Heart left ventricle (tissue), 16 donors: ENCODE data around the gene DCAF11. TPM values are rescaled to one million over a fixed set of nuclear protein-coding genes. Genes with fewer than 3 reads are reported as not detected.

Source experiments
- ATAC-seq, 4 donors: fragments of 200-7000 bp; cut with Tn5 transposase; one replicate each; pipeline ENCODE4 v1.9.1; 2020 to 2022; ENCODE audit warnings: moderate library complexity in 4 of 4, mild to moderate bottlenecking in 3 of 4, moderate number of reproducible peaks in 1 of 4
- DNase-seq, 5 donors: peaks; one replicate each; pipeline ENCODE4 v3.0.0-alpha.2; 2020
- H3K27ac ChIP-seq, 12 donors: fragments of 200-600 bp; sonication (generic) in 4 of 12; one replicate each; pipeline versions ENCODE4 v1.5.0 to v1.8.0; 2016 to 2022; ENCODE audit warnings: mild to moderate bottlenecking in 2 of 12
- H3K27me3 ChIP-seq, 9 donors: fragments of 200-600 bp; sonication (generic) in 2 of 9; one replicate each; pipeline versions ENCODE4 v1.5.1 to v1.8.0; 2016 to 2022; ENCODE audit warnings: mild to moderate bottlenecking in 3 of 9
- H3K36me3 ChIP-seq, 9 donors: fragments of 200-600 bp; sonication (generic) in 2 of 9; one replicate each; pipeline versions ENCODE4 v1.5.0 to v1.8.0; 2018 to 2022; ENCODE audit warnings: mild to moderate bottlenecking in 2 of 9
- H3K4me1 ChIP-seq, 12 donors: fragments of 200-600 bp; sonication (generic) in 4 of 12; one replicate each; pipeline versions ENCODE4 v1.5.0 to v1.8.0; 2016 to 2022; ENCODE audit warnings: mild to moderate bottlenecking in 3 of 12
- H3K4me3 ChIP-seq, 12 donors: fragments of 200-600 bp; sonication (generic) in 4 of 12; one replicate each; pipeline versions ENCODE4 v1.5.0 to v1.8.0; 2017 to 2022; ENCODE audit warnings: mild to moderate bottlenecking in 9 of 12, moderate library complexity in 4 of 12
- H3K9me3 ChIP-seq, 12 donors: fragments of 200-600 bp; sonication (generic) in 4 of 12; one replicate each; pipeline versions ENCODE4 v1.5.0 to v1.8.0; 2016 to 2022; ENCODE audit warnings: mild to moderate bottlenecking in 1 of 12
- POLR2A ChIP-seq, 2 donors: fragments of 450-650 bp; IDR thresholded peaks; one replicate each; pipeline ENCODE4 v1.6.1; 2017; ENCODE audit warnings: antibody characterized with exemption in 2 of 2, mild to moderate bottlenecking in 2 of 2, moderate library complexity in 2 of 2
- WGBS, 4 donors: extraction: QIAGEN DNeasy Blood & Tissue Kit in 2 of 4; methylation state at CpG; one replicate each; pipeline versions ENCODE4 v1.1.5 to v1.1.7; 2013 to 2018; 5-methylcytosine and 5-hydroxymethylcytosine counted together
- intact Hi-C, 10 donors: fragments of 100-400 bp; cut with DNase I; formaldehyde crosslinking; loops; one replicate each; pipeline versions ENCODE4 v1.11.1 to v1.14.2; 2022
- polyA plus RNA-seq, 2 donors: library from polyadenylated mRNA; stranded (reverse); fragments of 200-250 nt; gene quantifications; one replicate each; pipeline ENCODE4 v1.2.3, GENCODE V29; 2013
- total RNA-seq, 9 donors: library from RNA; depleted of rRNA in 2 of 9; stranded (reverse); fragments of >200 nt in 2 of 9; fragmentation: NEBNext Ultra II Directional in 3 of 9; extraction: Animal tissue kit (Norgen Biotek cat#: 25700) in 3 of 9; gene quantifications; one replicate each; pipeline versions ENCODE4 v1.1.0 to v1.2.4, GENCODE V29; 2016 to 2023
- TF ChIP-seq, protein P1 (sequence below), 12 donors: fragments of 200-600 bp; sonication (generic) in 4 of 12; IDR thresholded peaks; one replicate each; pipeline versions ENCODE4 v1.5.0 to v1.8.0; 2018 to 2022; ENCODE audit warnings: antibody characterized with exemption in 12 of 12, mild to moderate bottlenecking in 5 of 12
- donor health status: ischemic (EF 13 %, LVEDD 7.1; RV severe dilation, severe dysfunction).
- donor health status: healthy with polysubstance abuse.
- donor health status: DM: no; HTN: yes; CAD: no.
- donor health status: DM: no; HTN: no; CAD: no.
- donor health status: ischemic (EF 25% LVEDD 6.9; RV normal size, moderate dysfunction).
- donor health status: ischemic (EF 25% LVEDD 5.7; RV mildly dilated, moderate dysfunction).
- donor health status: healthy.
- donor health status: DM: yes; HTN: yes; CAD: no.
- donor health status: ischemic (EF 35%, LVEDD 5.7; RV mildly dilated, moderate dysfunction).
- donor health status: nonischemic (EF 11% LVEDD 7.7; RV severe dilation, severe dysfunction).
- donor health status: DM: yes; HTN: yes; CAD: no.
- donor health status: PGD.
- donor health status: ischemic (EF 29% LVEDD 5.4; RV normal size, mild dysfunction).
- donor health status: nonischemic (EF 23%, LVEDD 6.1; RV moderate dilation, normal function).

The DCAF11 gene
- total and polyA plus RNA-seq, 11 donors, result 25.3 to 117 (median 75.0) TPM

DNA sequence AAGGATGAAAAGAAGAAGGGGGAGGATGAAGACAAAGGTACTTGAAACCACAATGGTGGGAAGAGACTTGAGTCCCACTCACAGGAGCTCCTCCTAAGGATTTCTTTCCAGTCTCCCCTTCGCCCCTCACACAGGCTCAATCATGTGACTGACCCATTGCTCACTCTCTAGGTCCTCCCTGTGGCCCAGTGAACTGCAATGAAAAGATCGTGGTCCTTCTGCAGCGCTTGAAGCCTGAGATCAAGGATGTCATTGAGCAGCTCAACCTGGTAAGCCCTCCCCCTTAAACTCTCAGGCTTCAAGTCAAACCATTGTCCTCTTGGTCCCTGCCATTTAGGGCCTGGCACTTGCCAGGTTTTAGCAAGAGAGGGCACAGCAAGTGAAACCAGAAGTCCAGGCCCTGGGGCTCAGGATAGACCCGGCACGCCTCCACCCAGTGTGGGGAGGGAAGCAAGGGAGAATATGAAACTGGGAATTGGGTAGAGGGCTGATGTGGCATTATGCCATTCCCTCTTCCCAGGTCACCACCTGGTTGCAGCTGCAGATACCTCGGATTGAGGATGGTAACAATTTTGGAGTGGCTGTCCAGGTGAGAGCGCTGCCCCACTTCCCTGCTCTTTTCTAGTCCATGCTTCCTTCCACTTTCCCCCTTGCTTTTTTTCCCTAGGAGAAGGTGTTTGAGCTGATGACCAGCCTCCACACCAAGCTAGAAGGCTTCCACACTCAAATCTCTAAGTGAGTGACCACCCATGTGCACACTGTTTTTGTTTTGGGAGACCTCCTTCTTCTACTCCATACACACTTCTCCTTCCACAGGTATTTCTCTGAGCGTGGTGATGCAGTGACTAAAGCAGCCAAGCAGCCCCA lies 23.2 kb downstream of the DCAF11 start:
- 88 to 93% (median 90%) methylated on average over 8 of the region's 8 CpGs for WGBS, 4 donors
- intact Hi-C loops, result no loop called here
- peaks cover 0 to 34% (median 27%) of the 10 kb centered on the region in 9 donors for H3K36me3 ChIP-seq
- no peak for DNase-seq
- no peaks in the 10 kb centered on the region for H3K9me3 ChIP-seq
- no peaks in the 10 kb centered on the region for H3K27me3 ChIP-seq
- TF ChIP-seq, protein P1, sequence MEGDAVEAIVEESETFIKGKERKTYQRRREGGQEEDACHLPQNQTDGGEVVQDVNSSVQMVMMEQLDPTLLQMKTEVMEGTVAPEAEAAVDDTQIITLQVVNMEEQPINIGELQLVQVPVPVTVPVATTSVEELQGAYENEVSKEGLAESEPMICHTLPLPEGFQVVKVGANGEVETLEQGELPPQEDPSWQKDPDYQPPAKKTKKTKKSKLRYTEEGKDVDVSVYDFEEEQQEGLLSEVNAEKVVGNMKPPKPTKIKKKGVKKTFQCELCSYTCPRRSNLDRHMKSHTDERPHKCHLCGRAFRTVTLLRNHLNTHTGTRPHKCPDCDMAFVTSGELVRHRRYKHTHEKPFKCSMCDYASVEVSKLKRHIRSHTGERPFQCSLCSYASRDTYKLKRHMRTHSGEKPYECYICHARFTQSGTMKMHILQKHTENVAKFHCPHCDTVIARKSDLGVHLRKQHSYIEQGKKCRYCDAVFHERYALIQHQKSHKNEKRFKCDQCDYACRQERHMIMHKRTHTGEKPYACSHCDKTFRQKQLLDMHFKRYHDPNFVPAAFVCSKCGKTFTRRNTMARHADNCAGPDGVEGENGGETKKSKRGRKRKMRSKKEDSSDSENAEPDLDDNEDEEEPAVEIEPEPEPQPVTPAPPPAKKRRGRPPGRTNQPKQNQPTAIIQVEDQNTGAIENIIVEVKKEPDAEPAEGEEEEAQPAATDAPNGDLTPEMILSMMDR (IDR thresholded peaks at IDR 0.05), result no peak
- TF ChIP-seq POLR2A (IDR thresholded peaks at IDR 0.05), result no peak
- H3K4me1 ChIP-seq, result peaks cover 3 to 66% (median 37%) of the 10 kb centered on the region in 12 donors
- peak overlapping the region in 3 of 12 donors; percentile 91 to 99 (median 97) for H3K4me3 ChIP-seq
- H3K27ac ChIP-seq, result peak overlapping the region in 5 of 12 donors; percentile 22 to 97 (median 95)
- no peak for ATAC-seq

GRCh38 chr14:24138396-24139271 lies 24.1 kb downstream of the DCAF11 start:
- H3K27ac ChIP-seq, result peak overlapping the region in 3 of 12 donors; percentile 22 to 97 (median 28)

DNA sequence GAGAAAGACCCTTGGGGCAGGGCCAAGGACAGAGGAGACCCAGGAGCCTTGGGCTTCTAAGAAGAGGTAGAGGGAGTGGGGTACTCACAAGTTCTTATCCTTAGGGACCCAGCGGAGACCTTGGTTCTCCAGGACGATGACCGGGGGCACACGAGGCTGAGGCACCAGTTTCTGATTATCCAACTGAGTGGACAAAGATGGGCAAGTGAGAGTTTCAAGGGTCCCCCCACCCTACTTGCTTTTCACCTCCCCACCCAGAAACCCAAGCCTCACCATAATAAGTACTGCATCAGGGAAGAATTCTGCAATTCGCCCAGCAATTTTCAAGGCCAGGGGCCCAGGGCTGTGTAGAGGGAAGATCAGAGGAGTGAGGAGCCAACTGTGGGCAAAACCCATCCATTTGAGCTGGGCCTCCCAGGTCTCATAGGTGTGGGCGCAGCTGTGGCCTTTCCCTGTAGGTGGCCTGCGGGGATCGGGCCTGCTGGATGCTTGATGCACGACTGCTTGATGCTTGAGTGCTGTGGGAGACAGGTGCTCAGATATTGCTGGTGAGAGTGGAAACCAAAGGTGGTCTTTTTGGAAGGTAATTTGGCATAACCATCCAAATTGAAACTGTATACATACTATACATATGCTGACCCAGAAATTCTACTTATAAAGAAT lies 24.8 kb downstream of the DCAF11 start:
- DNase-seq (no peak), ATAC-seq (no peak)
- WGBS, 4 donors, result 86 to 91% (median 89%) methylated on average over 9 of the region's 9 CpGs
- peaks cover 3 to 80% (median 37%) of the 10 kb centered on the region in 12 donors for H3K4me1 ChIP-seq
- H3K36me3 ChIP-seq, result peaks cover 0 to 49% (median 37%) of the 10 kb centered on the region in 9 donors
- peak overlapping the region in 5 of 12 donors; percentile 66 to 92 (median 83) for H3K4me3 ChIP-seq
- H3K27ac ChIP-seq, result peak overlapping the region in 4 of 12 donors; percentile 5 to 97 (median 59)
- intact Hi-C loops, result no loop called here
- H3K27me3 ChIP-seq, result no peaks in the 10 kb centered on the region
- no peaks in the 10 kb centered on the region for H3K9me3 ChIP-seq
- TF ChIP-seq POLR2A (IDR thresholded peaks at IDR 0.05), result no peak
- TF ChIP-seq, protein P1 (IDR thresholded peaks at IDR 0.05), result no peak

More at GRCh38 chr14:24138396-24139271, 24.1 kb downstream of the DCAF11 start:
- Histone ChIP-seq H3K9me3 (no peaks in the 10 kb centered on the region), H3K36me3 (peaks cover 0 to 42% (median 30%) of the 10 kb centered on the region in 9 donors), H3K4me1 (peaks cover 3 to 72% (median 37%) of the 10 kb centered on the region in 12 donors), H3K27me3 (no peaks in the 10 kb centered on the region), H3K4me3 (no peak overlapping the region)
- no peak for DNase-seq
- WGBS, 4 donors, result 79 to 88% (median 82%) methylated on average over 13 of the region's 13 CpGs
- ATAC-seq, result no peak
- TF ChIP-seq POLR2A (IDR thresholded peaks at IDR 0.05), result no peak
- TF ChIP-seq, protein P1 (IDR thresholded peaks at IDR 0.05), result no peak
- intact Hi-C loops, result no loop called here
